ENCODE data around the gene NDST4. TPM values are rescaled to one million over a fixed set of nuclear protein-coding genes. Genes with fewer than 3 reads are reported as not detected.

The NDST4 gene
- total RNA-seq, 1 donor from 2014 or later, result 1.5 TPM

GRCh38 chr4:114782415-114783214, 330.8 kb downstream of the NDST4 start:
- Histone ChIP-seq H3K79me2 (ENCODE audit: low read depth) (no peaks in the 10 kb centered on the region), H4K20me1 (ENCODE audit: low read depth) (no peaks in the 10 kb centered on the region), H2AFZ (replicated peaks) (no peak overlapping the region), H3K27me3 (no peaks in the 10 kb centered on the region), H3K36me3 (peaks cover 7% of the 10 kb centered on the region), H3K9me3 (ENCODE audit: low read depth) (peaks cover 14% of the 10 kb centered on the region), H3K27ac (no peak overlapping the region), H3K4me2 (peak overlapping the region; percentile 0), H3K9ac (no peak overlapping the region), H3F3A (ENCODE audit: low read depth) (no peaks in the 10 kb centered on the region), H3K4me1 (peaks cover 11% of the 10 kb centered on the region), H3K4me3 (no peak overlapping the region)
- Mint-ChIP-seq H3K9me3 (no peaks in the 10 kb centered on the region), H3K4me3 (no peak overlapping the region), H3K27me3 (ENCODE audit: insufficient read depth, low read depth) (no peaks in the 10 kb centered on the region), H3K4me1 (peaks cover 13% of the 10 kb centered on the region), H3K36me3 (no peaks in the 10 kb centered on the region), H3K27ac (no peak overlapping the region)
- no peak for TF ChIP-seq EZH2phosphoT487 (IDR thresholded peaks at IDR 0.05)
- TF ChIP-seq EZH2 (IDR thresholded peaks at IDR 0.05), result no peak
- TF ChIP-seq CTCF (IDR thresholded peaks at IDR 0.05), result no peak
- DNase-seq (ENCODE audit: low spot score), result peak; percentile 23

DNA sequence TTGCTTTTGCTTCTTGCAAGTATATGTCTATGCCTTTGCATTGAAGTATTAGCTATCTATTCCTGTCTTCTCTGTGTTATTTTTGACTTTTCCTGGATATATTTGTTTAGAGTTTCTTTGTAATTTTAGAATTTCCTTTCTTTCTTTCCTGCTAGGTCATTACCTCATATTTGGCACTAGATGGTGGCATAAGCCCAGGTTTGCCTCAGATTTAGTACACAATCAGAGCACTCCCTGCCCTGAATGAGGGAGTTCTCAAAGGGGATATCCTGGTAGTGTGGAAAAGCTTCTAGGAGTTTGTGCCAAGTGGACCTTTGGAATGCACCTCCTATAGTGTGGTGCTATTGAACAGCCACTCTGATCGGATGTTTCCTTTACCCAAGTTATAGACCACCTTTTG, 333.2 kb downstream of the NDST4 start:
- Mint-ChIP-seq H3K27me3 (ENCODE audit: insufficient read depth, low read depth) (no peaks in the 10 kb centered on the region), H3K9me3 (no peaks in the 10 kb centered on the region), H3K27ac (no peak overlapping the region), H3K4me1 (peaks cover 13% of the 10 kb centered on the region), H3K36me3 (no peaks in the 10 kb centered on the region), H3K4me3 (no peak overlapping the region)
- no peak overlapping the region for H3K9ac ChIP-seq
- H3K79me2 ChIP-seq (ENCODE audit: low read depth), result no peaks in the 10 kb centered on the region
- no peaks in the 10 kb centered on the region for H3K27me3 ChIP-seq
- H4K20me1 ChIP-seq (ENCODE audit: low read depth), result no peaks in the 10 kb centered on the region
- H3K9me3 ChIP-seq (ENCODE audit: low read depth), result peaks cover 14% of the 10 kb centered on the region
- H3K27ac ChIP-seq, result no peak overlapping the region
- no peak overlapping the region for H3K4me2 ChIP-seq
- H2AFZ ChIP-seq (replicated peaks), result no peak overlapping the region
- no peak overlapping the region for H3K4me3 ChIP-seq
- H3K36me3 ChIP-seq, result peaks cover 10% of the 10 kb centered on the region
- DNase-seq (ENCODE audit: low spot score), result peak; percentile 68
- no peaks in the 10 kb centered on the region for H3F3A ChIP-seq (ENCODE audit: low read depth)
- peaks cover 11% of the 10 kb centered on the region for H3K4me1 ChIP-seq
- peak; percentile 66 for TF ChIP-seq CTCF (IDR thresholded peaks at IDR 0.05)
- TF ChIP-seq EZH2phosphoT487 (IDR thresholded peaks at IDR 0.05), result no peak
- no peak for TF ChIP-seq EZH2 (IDR thresholded peaks at IDR 0.05)

Small RNA genes within 50 kb of the gene (small RNA-seq; reads per million reads assigned to genes)
- not detected for gene RN7SL808P
